H1 (cell line): ENCODE measurements around the gene LEMD1. TPM values are rescaled to one million over a fixed set of nuclear protein-coding genes. Genes with fewer than 3 reads are reported as not detected.

Source experiments
- polyA plus RNA-seq, 7 experiments: library from polyadenylated mRNA; depleted of rRNA in 3 of 7; stranded (reverse) in 5 of 7; unstranded in 2 of 7; fragments of >200 nt in 5 of 7; fragments of 200-250 nt in 2 of 7; gene quantifications; 1 replicate in 5 of 7; 2 replicates in 1 of 7; 4 replicates in 1 of 7; pipeline versions ENCODE4 v1.2.1 to v1.2.3, GENCODE V29; 2011 to 2013; ENCODE audit warnings: missing spikeins in 2 of 7, mixed read lengths in 2 of 7
- total RNA-seq: library from RNA; stranded (reverse); fragmentation: NEBNext Ultra II Directional; extraction: Animal tissue kit (Norgen Biotek cat#: 25700); gene quantifications from 2 replicates; pipeline ENCODE4 v1.2.1, GENCODE V29; 2021
- TF ChIP-seq, protein P1 (sequence below): IDR thresholded peaks from 2 replicates; pipeline ENCODE4 v1.6.1; 2012; ENCODE audit warnings: inconsistent platforms

Gene LEMD1
- total and polyA plus RNA-seq, 2 of the 8 experiments (the other 6 are each of a cell fraction or from before 2014, with no cell fraction given): 10.0 to 10.5 TPM

DNA sequence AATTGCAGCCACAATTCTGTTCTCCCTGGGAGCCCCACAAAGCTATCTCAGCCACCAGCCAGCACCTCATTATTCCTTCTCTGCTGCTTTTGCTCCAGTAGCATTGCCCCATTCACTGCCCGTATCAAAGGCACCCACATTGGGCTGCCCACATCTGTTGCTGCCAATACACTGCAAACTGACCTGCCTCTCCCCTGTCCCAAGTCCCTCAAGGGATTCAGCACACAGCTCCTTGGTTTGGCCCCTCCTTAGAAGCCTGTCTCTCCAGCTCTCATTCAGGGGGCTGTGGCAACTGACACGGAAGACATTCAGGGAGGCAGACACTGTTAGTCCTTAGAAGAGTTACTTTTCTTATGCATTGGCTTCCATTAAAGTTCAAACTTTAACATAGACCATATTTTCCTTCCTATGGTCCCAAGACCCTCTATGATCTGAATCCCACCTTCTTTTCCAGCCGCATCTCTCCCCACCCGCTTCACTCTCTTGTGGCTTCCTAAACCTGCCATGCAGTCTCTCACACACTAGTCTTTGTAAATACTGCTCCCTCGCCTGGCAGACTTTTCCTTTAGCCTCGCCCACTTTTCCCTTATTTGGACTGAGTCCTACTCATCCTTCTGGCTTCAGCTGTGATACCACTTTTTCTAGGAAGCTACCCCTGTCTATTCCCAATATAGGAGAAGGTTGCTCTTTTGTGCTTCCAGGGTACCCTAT, 45.9 kb downstream of the LEMD1 start (continued):
- TF ChIP-seq, protein P1, sequence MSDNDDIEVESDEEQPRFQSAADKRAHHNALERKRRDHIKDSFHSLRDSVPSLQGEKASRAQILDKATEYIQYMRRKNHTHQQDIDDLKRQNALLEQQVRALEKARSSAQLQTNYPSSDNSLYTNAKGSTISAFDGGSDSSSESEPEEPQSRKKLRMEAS: 0 out of 2 replicates have a peak, but pooled peaks have one; percentile 16
